Osteoblast (primary cell): ENCODE results near the gene LAMA1. TPM values are rescaled to one million over a fixed set of nuclear protein-coding genes. Genes with fewer than 3 reads are reported as not detected.

ENCODE experiments used
- DNase-seq: peaks from one replicate; pipeline ENCODE4 v3.0.0; 2011; ENCODE audit warnings: low spot score, mixed read lengths; ENCODE audit not compliant: insufficient read length; ENCODE audit errors: missing footprints
- H2AFZ ChIP-seq: 2 replicates; pipeline ENCODE4 v1.6.0; 2011; ENCODE audit warnings: mild to moderate bottlenecking, low read length
- H3K27ac ChIP-seq: 2 replicates; pipeline ENCODE4 v1.5.1; 2011; ENCODE audit warnings: mild to moderate bottlenecking, low read depth, low read length, moderate library complexity
- H3K27me3 ChIP-seq: 2 replicates; pipeline ENCODE4 v1.6.0; 2012; ENCODE audit warnings: mild to moderate bottlenecking, control low read depth, inconsistent platforms, low read length, moderate library complexity; ENCODE audit not compliant: insufficient read depth
- H3K36me3 ChIP-seq: 2 replicates; pipeline ENCODE4 v1.5.1; 2011; ENCODE audit warnings: mild to moderate bottlenecking, low read length, control low read depth, moderate library complexity; ENCODE audit not compliant: insufficient read depth
- H3K4me1 ChIP-seq: 2 replicates; pipeline ENCODE4 v1.5.1; 2011; ENCODE audit warnings: mild to moderate bottlenecking, low read length, control low read depth, moderate library complexity; ENCODE audit not compliant: insufficient read depth
- H3K4me2 ChIP-seq: 2 replicates; pipeline ENCODE4 v1.6.0; 2011; ENCODE audit warnings: mild to moderate bottlenecking, low read length; ENCODE audit not compliant: insufficient read depth
- H3K4me3 ChIP-seq: fragments of 200-600 bp; sonication (generic); 3 replicates; pipeline ENCODE4 v1.5.1; 2012; ENCODE audit warnings: mild to moderate bottlenecking, low read length, inconsistent platforms; ENCODE audit not compliant: insufficient read depth
- H3K79me2 ChIP-seq: 2 replicates; pipeline ENCODE4 v1.6.0; 2012; ENCODE audit warnings: mild to moderate bottlenecking, low read length, control low read depth, inconsistent platforms; ENCODE audit not compliant: insufficient read depth
- H3K9me3 ChIP-seq: 2 replicates; pipeline ENCODE4 v1.5.1; 2011; ENCODE audit warnings: low read depth, low read length, control low read depth
- H4K20me1 ChIP-seq: 2 replicates; pipeline ENCODE4 v1.6.0; 2012; ENCODE audit warnings: mild to moderate bottlenecking, low read length, control low read depth; ENCODE audit not compliant: insufficient read depth
- CTCF ChIP-seq: IDR thresholded peaks from 2 replicates; pipeline ENCODE4 v1.5.1; 2011; ENCODE audit warnings: mild to moderate bottlenecking, low read depth, low read length, moderate library complexity; ENCODE audit errors: extremely low read depth
- total RNA-seq: library from RNA; depleted of rRNA; stranded (reverse); fragments of >200 nt; gene quantifications from 2 replicates; pipeline ENCODE4 v1.2.3, GENCODE V29; 2012

The LAMA1 gene
- total RNA-seq, 1 donor: 8.3 TPM

GRCh38 chr18:7048081-7048480, 69.5 kb downstream of the LAMA1 start:
- H3K27ac ChIP-seq: no peak overlapping the region
- no peaks in the 10 kb centered on the region for H3K36me3 ChIP-seq
- H4K20me1 ChIP-seq: no peaks in the 10 kb centered on the region
- H3K4me1 ChIP-seq: no peaks in the 10 kb centered on the region
- no peak overlapping the region for H3K4me2 ChIP-seq
- H3K79me2 ChIP-seq: no peaks in the 10 kb centered on the region
- no peaks in the 10 kb centered on the region for H3K27me3 ChIP-seq
- no peaks in the 10 kb centered on the region for H3K9me3 ChIP-seq
- H3K4me3 ChIP-seq: no peak overlapping the region
- no peak overlapping the region for H2AFZ ChIP-seq
- DNase-seq: no peak
- no peak for TF ChIP-seq CTCF

GRCh38 chr18:7047336-7047735, 70.3 kb downstream of the LAMA1 start:
- H2AFZ ChIP-seq: no peak overlapping the region
- H3K79me2 ChIP-seq: no peaks in the 10 kb centered on the region
- H3K4me3 ChIP-seq: no peak overlapping the region
- H3K27ac ChIP-seq: no peak overlapping the region
- no peak for DNase-seq
- H3K4me2 ChIP-seq: no peak overlapping the region
- no peak for TF ChIP-seq CTCF
- no peaks in the 10 kb centered on the region for H4K20me1 ChIP-seq
- H3K36me3 ChIP-seq: no peaks in the 10 kb centered on the region
- no peaks in the 10 kb centered on the region for H3K27me3 ChIP-seq
- no peaks in the 10 kb centered on the region for H3K4me1 ChIP-seq
- no peaks in the 10 kb centered on the region for H3K9me3 ChIP-seq

- H2AFZ ChIP-seq: peak overlapping the region; percentile 40
- no peaks in the 10 kb centered on the region for H3K9me3 ChIP-seq
- no peaks in the 10 kb centered on the region for H4K20me1 ChIP-seq
- peak; percentile 85 for DNase-seq
- H3K4me3 ChIP-seq: peak overlapping the region; percentile 54
- H3K27me3 ChIP-seq: no peaks in the 10 kb centered on the region
- peak; percentile 83 for TF ChIP-seq CTCF
- peak overlapping the region; percentile 70 for H3K27ac ChIP-seq
- H3K79me2 ChIP-seq: no peaks in the 10 kb centered on the region
- peaks cover 3% of the 10 kb centered on the region for H3K36me3 ChIP-seq
- peaks cover 16% of the 10 kb centered on the region for H3K4me1 ChIP-seq
- H3K4me2 ChIP-seq: peak overlapping the region; percentile 66
Measured at GRCh38 chr18:7038330-7038851, 79.2 kb downstream of the LAMA1 start.

GRCh38 chr18:7037470-7037869, 80.1 kb downstream of the LAMA1 start:
- Histone ChIP-seq H3K4me3 (no peak overlapping the region), H3K27me3 (no peaks in the 10 kb centered on the region), H3K36me3 (peaks cover 6% of the 10 kb centered on the region), H3K79me2 (no peaks in the 10 kb centered on the region), H2AFZ (peak overlapping the region; percentile 40), H3K4me1 (peaks cover 16% of the 10 kb centered on the region), H3K9me3 (no peaks in the 10 kb centered on the region), H3K27ac (peak overlapping the region; percentile 70), H4K20me1 (no peaks in the 10 kb centered on the region), H3K4me2 (peak overlapping the region; percentile 56)
- no peak for DNase-seq
- no peak for TF ChIP-seq CTCF
